ENCODE measurements around the gene CTSZ.
A peak's percentile ranks its signal among the peaks of the same experiment; 100 is the strongest.

DNA sequence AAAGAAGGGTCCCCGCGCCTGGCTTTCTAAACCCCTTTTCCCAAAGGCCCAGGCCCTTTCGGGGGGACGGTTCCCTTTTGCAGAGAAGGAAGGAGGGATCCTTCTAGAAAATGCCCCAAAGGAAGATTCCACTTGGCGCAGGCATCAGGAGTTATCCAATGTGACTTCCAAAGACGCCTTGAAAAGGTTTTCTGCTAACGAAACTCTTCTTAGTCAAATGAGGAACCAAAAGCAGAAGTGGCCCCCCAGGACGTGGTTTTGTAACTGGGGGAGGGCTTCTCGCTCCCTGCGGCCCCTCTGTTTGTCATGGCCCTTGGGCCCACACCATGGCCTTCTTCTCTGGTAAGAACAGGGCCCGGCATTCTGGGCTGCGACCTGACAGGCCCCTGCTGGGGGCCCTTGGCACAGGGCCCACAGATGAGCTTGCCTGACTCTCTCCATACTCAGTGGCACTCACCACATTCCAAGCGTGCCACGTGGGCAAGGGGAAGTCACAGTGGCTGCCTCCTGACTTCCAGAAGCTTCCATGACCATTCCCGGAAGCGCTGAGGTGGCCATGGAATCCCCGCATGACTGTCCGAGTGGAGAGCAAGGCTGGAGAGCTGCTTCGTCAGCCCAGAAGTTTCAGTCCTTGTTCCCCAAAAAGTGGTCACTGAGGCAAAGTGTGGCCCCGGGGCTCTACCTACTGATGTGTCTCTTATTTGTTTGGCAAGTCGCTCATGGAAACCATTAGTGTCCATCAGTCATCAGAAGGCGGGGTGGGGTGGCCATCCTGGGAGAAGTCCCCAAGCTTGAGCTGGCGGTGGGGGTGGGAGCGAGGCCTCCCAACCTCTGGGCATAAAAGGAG, 834 bp upstream of the CTSZ start:
- TF ChIP-seq POLR2A (IDR thresholded peaks at IDR 0.05; ENCODE audit: low read depth, low read length) (peak; percentile 41; the same call in 1 of the 2 replicates), POLR2AphosphoS5 (IDR thresholded peaks at IDR 0.05; ENCODE audit: low read depth, low read length) (no peak; the same call in 1 of the 2 replicates)

Measured in GM12892 (cell line).